CD1c-positive myeloid dendritic cell (primary cell): ENCODE results near the gene DDX54.
"Not testable (repeated sequence)": the region's sequence is repeated elsewhere in the genome, so short reads cannot be mapped to it uniquely, and the experiment has no call there.

Source experiments
- DNase-seq: peaks from one replicate; pipeline ENCODE4 v3.0.0-alpha.2; 2016; ENCODE audit errors: extremely low spot score

DDX54 gene

DNA sequence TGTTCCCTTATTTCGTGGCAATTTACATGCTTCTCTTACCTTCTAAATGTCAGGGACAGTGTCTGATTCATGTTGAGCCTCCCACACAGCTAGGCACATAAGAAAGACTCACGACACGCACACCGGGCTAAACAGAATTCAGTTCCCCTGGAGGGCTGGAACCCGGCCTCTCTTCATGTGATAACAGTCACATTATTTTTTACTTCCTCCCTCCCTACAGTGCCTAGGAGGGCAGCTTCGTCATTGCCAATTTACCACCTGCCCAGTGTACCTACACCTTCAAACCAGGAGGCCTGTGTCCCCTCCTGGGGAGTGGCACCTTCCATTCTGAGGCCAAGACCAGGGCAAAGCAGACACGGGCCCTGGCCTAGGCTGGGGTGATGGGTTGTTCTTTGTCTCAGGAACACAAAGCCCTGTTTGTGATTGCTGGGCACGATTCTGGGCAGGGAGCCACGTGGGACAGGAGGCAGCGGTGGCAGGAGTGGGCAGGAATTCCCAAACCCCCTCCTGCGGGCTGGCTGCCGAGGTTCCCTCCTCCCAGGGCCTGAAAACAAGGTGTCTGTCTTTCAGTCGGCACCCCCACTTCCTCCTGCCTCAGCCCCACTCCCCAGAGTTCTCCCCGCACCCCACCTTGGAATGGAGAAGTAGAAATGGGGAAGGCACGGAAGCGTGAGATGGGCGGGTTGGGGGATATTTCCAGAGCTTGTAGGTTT lies 42.9 kb downstream of the DDX54 start:
- peak; percentile 95 for DNase-seq

DNA sequence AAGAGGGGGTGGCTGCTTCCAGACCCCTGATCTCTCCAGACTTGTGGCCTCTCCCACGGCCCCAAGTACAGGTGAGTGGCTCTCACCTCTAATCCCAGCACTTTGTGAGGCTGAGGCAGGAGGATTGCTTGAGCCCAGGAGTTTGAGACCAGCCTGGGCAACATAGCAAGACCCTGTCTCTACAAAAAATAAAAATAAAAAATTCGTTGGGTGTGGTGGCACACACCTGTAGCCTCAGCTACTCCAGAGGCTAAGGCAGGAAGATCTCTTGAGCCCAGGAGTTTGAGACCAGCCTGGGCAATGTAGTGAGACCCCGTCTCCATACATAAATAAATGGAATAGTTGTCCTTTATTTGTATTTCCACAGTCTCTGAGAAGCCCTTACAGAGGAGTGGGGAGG lies 43.6 kb downstream of the DDX54 start:
- DNase-seq, result not testable (repeated sequence)

DNA sequence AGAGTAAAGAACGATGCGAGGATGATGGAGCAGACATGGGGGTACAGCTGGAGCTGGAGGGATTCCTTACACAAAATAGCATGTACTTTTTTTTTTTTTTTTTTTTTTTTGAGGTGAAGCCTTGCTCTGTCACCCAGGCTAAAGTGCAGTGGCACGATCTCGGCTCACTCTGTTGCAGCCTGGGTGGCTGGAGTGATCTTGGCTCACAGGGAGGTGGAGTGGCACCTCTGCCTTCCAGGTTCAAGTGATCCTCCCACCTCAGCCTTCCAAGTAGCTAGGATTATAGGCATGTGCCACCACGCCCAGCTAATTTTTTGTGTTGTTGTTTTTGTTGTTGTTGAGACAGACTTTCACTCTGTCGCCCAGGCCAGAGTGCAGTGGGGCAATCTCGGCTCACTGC lies 44.6 kb downstream of the DDX54 start:
- no peak for DNase-seq

DNA sequence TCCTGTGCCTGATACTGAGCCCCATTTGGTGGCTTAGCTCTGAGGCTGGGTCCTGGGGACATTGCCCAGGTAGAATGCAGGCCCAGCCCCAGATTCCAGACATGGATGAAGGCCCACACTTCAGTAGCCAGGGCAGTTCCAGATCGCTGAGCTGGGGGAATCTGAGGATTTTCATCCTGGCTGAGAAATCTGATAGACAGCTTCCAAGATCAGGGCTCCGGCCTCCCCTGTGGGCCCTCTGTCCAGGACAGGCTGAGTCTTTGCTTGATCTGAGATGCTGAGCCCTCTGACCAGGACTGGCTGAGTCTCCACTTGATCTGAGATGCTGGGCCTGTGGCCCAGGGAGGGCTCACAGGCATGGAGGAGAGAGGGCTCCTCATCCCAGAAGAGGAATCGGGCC lies 46.5 kb downstream of the DDX54 start:
- no peak for DNase-seq

DNA sequence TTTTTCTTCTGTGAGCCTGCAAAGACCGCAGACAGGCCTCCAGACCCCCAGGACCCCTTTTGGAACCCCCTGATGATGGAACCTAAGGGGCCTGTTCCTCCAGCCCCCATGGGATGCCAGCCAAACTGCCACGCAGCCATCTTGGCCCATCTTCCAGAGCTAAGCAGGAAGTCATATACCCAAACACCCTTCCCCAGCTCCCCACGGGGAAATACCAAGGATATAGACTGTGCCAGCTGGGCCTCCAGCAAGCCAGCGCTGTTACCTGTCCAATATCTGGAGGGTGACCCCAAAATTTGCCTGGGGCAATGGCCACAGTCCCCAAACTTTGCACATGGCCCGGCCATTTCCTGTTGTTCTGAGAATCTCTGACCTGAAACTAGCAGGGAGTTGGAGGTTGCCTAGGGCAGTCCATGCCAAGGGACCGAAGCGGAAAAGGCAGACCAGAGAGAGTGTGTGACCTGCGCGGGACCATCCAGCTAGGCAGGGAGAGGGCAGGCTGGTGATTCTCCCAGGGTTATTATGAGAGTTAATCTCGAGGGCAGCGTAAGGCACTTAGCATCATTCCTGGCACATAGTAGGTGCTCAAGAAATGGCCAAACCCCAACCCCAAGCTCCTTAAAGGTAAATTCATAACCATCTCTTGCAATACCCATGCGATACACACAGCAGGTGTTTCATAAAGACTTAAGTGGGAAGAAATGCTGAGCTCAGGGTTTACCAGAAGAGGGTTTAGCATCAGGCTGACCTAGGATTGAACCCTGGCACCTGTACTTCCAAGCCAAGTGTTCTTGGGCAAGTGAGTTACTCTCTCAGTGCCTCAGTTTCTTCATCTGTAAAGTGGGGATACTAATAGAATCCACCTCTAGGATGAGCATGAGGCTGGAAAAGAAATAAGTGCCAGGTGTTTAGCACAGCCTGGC lies 47.2 kb downstream of the DDX54 start:
- no peak for DNase-seq

DNA sequence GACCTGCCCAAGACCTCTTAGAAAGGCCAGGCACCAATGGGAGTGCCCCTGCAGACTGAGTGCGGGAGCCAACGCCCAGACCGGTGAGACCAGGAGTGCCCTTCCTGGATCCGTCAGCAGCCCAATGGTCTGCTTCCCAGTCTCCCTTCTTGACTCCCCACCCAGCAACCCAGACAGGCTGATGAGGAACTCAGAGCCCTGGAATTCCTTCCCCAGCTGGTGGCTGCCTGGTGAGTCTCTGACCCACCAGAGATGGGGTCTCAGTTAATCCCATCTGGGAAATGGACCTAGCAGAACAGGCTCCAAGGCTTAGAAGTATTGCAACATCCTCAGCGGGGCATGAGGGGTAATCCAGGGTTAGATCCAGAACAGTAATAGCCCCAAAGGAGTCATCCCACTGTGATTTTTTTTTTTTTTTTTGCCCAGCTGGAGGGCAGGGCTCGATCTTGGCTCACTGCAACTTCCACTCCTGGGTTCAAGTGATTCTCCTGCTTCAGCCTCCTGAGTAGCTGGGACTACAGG lies 48.2 kb downstream of the DDX54 start:
- DNase-seq, result peak; percentile 10

DNA sequence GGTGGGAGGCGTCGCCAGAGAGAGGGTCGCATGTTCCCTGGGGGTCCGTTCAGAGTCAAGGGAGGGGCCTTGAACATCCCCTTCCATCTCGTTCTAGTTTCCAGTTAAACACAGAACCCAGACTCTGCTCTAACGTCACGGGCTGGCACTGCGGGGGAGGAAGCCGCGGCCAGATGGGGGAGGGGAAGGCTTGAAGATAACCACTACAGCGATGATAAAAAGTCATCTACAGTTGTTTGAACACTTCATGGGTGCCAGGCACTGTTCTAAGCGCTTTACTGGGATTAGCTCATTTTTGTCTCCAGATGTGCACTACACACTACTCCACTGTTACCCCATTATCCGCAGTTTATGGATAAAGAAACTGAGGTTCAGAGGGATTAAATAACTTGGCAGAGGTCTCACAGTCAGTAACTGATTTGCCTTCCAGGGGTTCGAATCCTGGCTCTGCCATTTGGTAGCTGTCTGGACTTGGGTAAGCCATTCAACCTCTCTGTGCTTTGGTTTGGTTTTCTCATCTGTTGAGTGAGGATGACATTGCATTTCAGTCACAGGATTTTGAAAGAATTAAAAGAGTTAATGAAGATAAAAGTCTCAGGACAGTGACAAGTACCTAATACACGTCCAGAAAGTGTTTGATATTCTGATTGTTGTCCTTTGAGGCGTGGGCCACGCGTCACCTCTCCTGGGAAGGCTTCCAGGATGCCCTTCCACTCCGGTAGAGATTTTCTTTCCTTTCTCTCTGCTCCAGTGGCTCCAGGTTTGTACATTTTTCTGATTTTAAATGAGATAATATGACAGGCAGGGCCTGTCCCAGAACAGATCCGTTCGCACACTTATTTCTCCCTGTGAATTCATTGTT lies 48.9 kb downstream of the DDX54 start:
- peak; percentile 86 for DNase-seq

DNA sequence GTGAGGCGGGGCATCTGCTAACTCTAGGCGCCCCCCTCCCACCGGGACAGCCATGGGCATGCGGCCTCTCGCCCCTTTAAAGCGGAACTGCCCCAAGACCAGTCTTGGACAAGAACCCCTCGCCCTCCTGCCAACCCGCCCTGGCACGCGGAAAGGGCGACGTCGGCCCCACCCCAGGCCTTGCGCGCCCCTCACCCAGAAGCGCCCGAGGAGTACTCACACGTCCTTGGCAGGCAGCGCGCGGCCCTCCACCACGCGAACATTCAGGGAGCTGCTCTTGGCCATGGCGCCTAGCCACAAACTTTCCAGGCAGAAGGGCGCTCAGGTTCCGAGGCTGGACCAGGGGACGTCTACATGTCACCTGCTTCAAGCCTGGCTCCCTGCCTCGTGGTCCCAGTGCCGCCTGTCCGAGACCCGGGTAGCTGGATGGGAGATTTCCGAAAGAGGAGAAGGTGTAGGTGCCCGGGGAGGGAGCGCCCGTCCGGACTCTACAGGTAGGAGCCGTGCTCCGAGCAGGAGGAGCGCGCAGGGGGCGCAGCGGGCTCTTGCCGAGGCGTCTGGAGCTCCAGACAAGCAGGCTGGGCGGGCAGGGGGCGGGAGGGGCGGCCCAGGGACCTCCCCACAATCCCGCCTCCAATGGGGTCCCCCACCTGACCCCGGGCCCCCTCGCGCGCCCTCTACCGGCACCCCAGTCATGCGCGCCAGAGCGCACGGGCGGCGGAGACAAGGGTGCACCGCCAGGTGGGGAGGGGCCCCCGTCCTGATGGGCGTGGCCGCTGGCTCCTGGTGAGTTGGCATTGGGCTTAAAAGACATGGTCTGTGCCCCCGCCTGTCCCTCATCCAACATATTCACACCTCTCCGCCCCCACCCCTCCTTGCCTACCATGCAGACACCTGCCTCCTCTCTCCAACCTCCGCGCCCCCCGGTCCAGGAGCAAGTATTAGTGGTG lies 49.8 kb downstream of the DDX54 start, which contains the start of gene RASAL1:
TSS of gene RASAL1 (minus strand) at position 584 of the 950 bp plus-strand sequence. CDS start at position 285, 299 bp downstream.
- DNase-seq, result peak; percentile 81

DNA sequence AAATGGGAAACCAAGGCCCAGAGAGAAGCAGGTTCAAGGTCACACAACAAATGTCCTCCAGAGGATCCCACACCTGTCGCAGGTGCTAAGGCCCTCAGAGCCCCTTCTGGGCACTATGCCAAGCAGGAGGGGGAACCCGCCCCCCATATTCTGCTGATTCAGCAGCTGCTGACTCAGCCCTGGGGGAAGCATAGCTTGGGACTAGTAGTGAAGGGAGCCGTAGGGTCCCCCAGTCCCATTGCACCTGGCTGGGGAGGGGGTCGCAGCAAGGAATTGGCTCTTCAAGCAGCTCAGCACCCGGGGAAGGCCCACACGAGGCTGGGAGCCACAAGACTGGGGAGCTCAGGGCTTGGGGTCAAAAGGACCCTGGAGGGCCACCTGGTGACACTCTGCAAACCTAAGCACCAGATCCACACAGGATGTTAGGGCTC lies 50.7 kb downstream of the DDX54 start:
- no peak for DNase-seq

DNA sequence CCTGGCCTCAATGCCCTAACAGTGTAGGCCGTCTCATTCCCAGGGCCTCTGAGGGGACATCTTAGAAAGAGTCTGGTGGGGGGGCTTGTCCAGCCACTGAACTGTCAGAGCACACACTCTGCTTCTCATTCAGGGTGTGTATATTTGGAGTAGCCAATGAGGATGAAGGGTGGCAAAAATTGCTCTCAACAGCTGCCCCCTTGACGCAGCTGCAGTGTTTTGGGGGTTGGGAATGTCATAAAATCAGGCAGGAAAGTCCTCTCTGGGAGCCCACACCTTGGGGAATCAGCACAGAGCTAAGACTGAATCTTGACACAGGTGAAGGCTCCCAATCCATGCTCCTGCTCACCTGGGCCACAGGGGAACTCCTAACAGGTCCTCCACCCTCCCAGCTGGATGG lies 51.2 kb downstream of the DDX54 start:
- no peak for DNase-seq

DNA sequence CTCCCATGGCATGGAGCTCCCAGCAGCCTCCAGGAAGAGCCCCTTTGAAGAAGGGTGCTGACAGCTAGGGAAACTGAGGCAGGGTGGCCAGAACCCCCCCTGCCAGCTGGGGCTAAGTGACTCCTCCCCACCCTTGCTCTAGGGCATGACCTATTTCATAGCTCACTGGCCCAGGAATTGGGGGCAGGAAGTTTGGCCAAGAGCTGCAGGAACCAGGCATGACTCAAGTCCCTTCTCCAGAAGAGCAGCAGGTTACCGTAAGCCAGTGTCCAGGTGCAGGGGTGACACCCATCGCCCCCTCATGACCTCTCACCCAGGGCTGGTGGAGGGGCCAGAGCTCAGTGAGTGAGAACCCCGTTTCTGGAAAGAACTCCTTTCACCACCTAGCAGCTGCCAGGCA lies 51.6 kb downstream of the DDX54 start:
- no peak for DNase-seq

DNA sequence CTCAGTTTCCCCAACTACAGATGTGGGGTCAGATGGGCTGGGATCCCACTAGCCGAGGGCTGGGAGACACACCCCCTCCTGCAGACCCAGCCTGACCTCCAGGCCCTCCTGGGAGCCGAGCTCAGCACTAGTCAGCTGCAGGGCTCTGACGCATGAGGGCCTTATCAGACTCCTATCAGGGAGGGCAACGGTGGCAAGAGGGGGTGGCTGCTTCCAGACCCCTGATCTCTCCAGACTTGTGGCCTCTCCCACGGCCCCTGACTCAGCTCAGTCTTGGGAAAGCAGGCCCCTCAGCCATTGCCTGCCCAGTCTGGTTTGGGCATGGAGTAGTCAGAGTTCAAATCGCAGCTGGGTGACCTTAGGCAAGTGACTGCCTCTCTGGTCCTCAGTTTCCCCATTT lies 52.2 kb downstream of the DDX54 start:
- DNase-seq, result no peak

DNA sequence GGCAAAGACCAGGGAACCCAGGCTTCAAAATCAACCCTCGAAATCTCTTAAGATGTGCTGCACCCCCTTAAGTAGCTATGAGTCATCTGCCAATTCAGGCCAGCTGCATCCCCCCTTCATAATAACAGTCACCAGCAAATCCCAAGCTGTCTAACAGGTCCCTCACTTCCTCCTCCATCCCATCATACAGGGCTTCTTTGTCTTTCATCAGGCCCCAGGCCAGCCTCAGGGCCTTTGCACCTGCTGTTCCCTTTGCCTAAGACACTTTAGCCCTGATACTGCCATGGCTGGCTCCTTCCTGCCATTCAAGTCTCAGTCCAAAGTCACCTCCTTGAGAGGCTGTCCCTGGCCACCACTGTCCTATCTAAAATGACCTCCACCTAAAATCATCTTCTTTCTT lies 53.7 kb downstream of the DDX54 start:
- no peak for DNase-seq

DNA sequence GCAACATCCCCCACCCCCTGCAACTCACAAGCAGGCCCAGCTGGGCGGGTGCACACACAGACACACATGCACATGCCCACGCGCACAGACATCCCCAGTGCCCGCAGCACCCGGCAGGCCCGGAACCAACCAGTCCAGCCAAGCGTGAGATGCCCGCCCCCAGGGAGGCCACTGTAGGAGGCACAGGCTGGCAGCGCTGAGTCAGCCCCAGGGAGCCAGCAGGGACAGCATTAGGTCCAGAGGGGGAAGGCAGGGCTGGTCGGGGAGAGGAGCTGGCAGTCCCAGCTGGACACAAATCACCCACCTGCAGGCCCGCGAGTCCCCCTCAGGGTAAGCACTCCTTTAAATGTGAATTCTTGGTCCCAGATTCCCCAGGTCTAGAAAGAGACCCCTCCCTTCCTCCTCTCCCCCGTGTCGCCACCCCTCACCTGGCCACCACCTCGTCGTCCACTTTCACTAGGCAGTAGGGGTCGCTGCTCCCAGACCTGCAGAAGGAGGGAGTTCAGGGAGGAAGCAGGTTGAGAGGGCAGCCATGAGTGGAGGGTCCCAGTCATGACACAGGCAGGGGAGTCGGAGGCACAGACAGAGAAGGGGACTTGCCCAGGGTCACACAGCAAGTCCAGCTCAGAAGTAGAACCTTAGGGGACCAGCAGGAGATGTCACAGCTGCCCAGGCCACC lies 54.7 kb downstream of the DDX54 start:
- peak; percentile 44 for DNase-seq

DNA sequence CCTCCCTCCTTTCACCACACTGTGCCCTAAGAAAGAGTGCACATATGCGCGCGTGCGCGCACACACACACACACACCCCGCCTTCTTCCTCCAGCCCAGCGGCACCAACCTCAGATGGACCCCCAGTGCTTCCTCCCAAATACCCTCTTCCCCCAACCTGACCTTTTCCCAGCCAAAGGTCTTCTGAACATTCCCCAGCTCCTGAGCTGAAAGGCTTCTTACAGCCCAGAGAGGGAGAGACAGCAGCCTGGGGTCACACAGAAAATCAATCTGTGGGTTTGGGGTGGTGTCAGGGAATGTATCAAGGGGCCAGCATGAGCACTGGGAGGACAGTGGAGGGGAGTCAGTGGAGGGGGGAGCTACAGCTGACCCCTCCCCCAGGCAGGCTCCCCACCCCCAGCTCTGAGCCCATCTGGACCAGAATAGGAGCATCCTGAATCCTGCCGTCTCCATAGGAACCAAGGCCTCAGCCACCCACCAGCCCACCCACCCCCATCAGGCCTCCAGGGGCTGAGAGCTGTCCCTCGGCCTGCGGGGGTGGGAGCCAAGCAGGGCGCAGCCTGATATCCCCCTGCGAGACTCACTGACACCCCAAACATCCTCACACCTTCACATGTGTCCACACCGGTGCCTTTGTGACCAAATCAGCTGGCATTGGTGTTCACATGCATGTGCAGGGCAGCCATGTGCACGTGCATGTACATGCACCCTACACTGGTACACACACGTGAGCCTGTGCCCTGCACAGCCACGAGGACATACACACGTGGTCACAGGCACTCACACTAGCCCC lies 55.4 kb downstream of the DDX54 start:
- no peak for DNase-seq

DNA sequence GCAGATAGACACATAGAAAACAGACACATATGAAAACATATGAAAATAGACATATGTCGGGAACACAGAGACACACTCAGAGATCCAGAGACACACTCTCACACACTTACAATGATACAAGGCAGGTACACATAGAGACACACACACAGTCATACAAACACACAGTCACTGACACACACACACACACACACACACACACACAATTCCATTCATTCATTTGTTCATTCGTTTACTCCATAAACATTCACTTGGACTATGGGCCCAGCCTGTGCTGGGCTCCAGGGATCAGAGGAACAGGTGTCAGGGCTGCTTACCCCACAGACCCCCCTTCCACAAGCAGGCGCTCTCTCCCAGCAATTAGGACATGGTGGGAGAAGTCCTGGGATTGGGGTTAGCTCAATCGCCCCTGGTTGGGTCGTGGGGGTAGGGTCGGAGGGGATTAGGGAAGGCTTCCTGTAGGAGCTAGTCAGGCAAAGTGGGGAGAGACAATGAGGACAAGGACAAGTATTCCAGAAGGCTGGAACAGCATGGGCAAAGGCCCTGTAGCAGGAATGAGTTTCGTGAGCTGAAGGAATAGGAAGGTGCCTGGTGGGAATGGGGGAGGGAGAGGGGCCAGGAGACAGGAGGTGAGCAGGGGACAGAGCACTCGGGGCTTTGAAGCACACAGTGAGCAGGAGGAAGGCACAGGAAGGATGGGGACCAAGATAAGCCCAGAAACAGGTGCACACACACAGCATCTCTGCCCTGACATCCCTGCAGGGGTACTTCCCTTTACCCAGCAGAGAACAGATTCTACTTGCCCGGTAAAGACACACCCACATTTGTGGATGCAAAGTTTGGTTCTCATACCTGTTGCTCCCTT lies 56.2 kb downstream of the DDX54 start:
- no peak for DNase-seq

DNA sequence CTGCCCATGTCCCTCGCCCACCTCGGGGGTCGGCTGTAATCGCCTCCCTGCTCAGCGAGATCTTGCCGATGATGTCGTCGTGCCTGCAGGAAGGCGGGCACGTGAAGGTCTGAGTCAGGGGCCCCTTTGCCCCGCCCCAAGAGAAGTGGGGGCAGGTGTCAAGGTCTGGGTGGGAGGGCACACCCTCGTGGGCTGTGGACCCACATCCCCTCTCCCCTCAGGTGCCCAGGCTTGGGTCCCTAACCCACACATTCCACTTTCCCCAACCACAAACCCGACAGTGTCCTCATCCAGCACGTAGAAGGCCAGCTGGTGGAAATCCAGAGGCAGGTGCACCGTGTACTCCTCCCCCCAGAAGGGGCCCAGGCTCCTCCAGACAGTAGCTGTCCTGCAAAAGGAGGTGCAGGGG lies 57.5 kb downstream of the DDX54 start:
- DNase-seq, result no peak

DNA sequence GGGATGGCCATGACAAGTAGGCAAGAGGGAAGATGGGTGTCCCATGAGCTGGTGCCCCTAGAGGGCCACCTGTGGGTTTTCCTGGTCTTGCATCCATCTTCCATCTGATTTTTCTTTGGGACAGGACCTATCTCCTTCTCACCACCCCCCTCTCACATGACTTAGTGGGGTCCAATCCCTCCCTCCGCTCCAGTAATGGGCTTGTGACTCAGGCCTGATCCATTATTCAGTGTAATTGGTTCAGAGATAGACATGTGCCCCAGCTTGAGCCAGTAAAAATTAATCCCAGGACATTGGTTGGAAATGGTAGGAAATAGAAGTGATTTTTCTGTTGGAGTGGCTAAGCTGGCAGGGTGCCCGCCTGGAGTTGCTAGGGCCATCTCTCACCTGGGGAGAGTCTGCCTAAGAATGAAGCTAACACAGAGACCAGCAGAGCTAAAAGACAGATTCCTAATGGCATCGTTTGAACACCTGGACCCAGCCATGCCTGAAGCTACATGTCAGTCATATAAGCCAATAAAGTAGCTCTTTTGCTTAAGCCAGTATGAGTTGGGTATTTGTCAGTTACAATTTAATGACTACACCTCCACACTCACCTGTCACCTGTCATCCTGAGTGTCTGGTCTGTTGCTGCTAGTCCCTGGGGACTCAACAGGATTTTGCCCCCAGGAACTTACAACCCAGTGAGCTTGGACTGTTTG lies 64.5 kb downstream of the DDX54 start:
- no peak for DNase-seq
